Measurements from ENCODE around the gene HOXB2. TPM values are rescaled to one million over a fixed set of nuclear protein-coding genes. Genes with fewer than 3 reads are reported as not detected.

The HOXB2 gene
- total RNA-seq, 1 donor from 2014 or later: 15.2 TPM

DNA sequence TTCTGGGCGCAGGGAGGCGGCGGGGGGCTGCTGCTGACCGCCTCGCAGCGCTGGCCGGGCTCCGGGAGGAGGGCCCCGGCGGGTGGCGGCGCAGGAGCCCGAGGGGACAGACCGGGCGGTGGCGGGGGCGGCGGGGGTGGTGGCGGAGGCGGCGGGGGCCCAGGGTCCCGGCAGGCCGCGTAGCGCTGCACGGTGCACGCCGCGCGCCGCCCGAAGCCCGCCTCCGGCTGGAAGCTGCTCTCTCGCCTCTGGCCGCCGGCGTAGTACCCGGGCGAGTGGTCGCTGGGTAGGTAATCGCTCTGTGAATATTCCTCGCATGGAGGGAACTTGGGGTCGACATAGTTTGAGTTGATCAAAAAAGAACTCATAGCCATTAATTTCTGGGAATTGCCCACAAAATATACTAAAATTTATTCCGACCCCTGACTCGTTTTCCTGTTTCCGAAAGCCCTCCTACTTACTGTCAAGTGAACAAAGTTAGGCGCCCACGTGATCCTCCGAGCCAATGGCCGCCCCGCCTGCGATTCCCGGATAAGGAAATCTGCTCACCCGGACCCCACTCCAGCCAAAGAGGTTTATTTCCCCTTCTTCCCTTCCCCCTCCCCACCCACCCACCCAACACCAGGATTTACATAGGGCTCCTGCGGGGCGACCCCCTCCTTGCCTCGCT, 33.2 kb upstream of the HOXB2 start, which contains the start of gene HOXB4:
Gene HOXB4 (minus strand): TSS at position 405 of the 670 bp plus-strand sequence. CDS start 31 bp downstream, at position 374.
- H3K9me3 Mint-ChIP-seq (ENCODE audit: low read depth): no peaks in the 10 kb centered on the region
- peak within 1 kb of the TSS; percentile 75 for H3K4me3 Mint-ChIP-seq (ENCODE audit: low read depth)
- no peak for DNase-seq (ENCODE audit: low spot score, unreplicated experiment)
- H3K27ac Mint-ChIP-seq: peak within 1 kb of the TSS; percentile 78
- H3K36me3 Mint-ChIP-seq (ENCODE audit: insufficient read depth): no peaks in the 10 kb centered on the region
- H3K4me1 Mint-ChIP-seq (ENCODE audit: low read depth): peaks cover 11% of the 10 kb centered on the region
- peaks cover 61% of the 10 kb centered on the region for H3K27me3 Mint-ChIP-seq
- TF ChIP-seq, protein P1, sequence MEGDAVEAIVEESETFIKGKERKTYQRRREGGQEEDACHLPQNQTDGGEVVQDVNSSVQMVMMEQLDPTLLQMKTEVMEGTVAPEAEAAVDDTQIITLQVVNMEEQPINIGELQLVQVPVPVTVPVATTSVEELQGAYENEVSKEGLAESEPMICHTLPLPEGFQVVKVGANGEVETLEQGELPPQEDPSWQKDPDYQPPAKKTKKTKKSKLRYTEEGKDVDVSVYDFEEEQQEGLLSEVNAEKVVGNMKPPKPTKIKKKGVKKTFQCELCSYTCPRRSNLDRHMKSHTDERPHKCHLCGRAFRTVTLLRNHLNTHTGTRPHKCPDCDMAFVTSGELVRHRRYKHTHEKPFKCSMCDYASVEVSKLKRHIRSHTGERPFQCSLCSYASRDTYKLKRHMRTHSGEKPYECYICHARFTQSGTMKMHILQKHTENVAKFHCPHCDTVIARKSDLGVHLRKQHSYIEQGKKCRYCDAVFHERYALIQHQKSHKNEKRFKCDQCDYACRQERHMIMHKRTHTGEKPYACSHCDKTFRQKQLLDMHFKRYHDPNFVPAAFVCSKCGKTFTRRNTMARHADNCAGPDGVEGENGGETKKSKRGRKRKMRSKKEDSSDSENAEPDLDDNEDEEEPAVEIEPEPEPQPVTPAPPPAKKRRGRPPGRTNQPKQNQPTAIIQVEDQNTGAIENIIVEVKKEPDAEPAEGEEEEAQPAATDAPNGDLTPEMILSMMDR (IDR thresholded peaks at IDR 0.05; ENCODE audit: unreplicated experiment): no peak

DNA sequence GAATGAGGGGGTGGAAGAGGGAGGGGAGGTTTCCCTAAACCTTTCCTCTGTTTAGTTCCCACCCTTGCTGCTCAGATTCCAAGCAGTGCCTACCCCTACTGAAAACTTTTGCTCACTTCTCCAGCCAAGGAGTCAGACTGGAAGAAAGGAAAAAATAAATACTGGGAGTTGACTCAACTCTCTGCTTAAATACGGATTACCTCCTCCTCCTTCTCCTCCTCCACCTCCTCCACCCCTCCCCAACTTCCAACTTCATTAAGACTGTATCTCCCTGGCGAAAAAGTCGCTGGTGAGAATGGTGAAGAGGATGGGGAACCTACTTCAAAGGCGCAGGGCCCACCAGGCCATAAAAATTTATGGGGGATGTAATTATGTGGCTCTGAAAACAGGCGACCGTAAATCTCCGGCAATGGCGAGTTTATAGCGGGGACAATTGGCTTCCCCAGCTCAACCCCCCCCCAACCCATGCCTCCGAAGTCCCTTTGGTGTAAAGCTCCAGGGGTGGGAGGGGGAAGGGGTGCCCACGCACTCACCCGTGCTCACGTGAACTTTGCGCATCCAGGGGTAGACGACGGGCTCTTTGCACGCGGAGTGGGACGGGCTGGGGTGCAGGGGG, 32.5 kb upstream of the HOXB2 start:
- DNase-seq (ENCODE audit: low spot score, unreplicated experiment): no peak
- peaks cover 11% of the 10 kb centered on the region for H3K4me1 Mint-ChIP-seq (ENCODE audit: low read depth)
- H3K4me3 Mint-ChIP-seq (ENCODE audit: low read depth): peak overlapping the region; percentile 63
- H3K27me3 Mint-ChIP-seq: peaks cover 55% of the 10 kb centered on the region
- H3K27ac Mint-ChIP-seq: peak overlapping the region; percentile 49
- H3K9me3 Mint-ChIP-seq (ENCODE audit: low read depth): no peaks in the 10 kb centered on the region
- no peaks in the 10 kb centered on the region for H3K36me3 Mint-ChIP-seq (ENCODE audit: insufficient read depth)
- TF ChIP-seq, protein P1 (IDR thresholded peaks at IDR 0.05; ENCODE audit: unreplicated experiment): no peak

DNA sequence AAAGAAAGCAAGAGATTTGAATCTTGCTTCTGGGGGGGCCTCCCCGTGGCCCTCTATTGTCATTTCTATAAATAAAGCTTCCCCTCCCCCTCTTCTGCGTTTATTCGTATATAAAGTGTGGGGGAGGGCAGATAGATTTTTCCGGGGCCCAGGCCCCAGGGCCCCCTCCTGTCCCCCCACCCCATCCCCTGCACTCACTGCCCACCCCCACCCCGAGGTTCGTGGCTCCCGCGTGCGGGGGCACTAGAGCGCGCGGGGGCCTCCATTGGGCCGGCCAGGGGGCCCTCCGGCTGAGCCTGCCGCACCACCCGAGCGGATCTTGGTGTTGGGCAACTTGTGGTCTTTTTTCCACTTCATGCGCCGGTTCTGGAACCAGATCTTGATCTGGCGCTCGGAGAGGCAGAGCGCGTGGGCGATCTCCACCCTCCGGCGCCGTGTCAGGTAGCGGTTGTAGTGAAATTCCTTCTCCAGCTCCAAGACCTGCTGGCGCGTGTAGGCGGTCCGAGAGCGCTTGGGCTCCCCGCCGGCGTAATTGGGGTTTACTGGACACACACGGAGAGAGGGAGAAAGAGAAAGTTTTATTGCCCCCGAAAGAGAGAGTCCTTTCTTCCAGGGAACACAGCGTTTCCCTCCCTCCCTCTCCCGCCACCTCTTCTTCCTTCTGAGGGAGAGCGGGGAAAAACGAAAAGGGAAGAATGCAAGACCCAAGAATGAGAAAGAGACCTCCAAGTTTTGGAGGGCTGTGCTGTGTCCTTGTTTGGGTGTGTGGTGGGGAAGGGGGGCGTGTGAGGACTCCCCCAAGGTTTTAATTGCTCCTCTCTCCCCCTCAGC, 31.8 kb upstream of the HOXB2 start:
- Mint-ChIP-seq H3K27me3 (peaks cover 47% of the 10 kb centered on the region), H3K27ac (no peak overlapping the region), H3K9me3 (ENCODE audit: low read depth) (no peaks in the 10 kb centered on the region), H3K4me3 (ENCODE audit: low read depth) (peak overlapping the region; percentile 63), H3K4me1 (ENCODE audit: low read depth) (peaks cover 11% of the 10 kb centered on the region), H3K36me3 (ENCODE audit: insufficient read depth) (no peaks in the 10 kb centered on the region)
- no peak for DNase-seq (ENCODE audit: low spot score, unreplicated experiment)
- TF ChIP-seq, protein P1 (IDR thresholded peaks at IDR 0.05; ENCODE audit: unreplicated experiment): no peak

DNA sequence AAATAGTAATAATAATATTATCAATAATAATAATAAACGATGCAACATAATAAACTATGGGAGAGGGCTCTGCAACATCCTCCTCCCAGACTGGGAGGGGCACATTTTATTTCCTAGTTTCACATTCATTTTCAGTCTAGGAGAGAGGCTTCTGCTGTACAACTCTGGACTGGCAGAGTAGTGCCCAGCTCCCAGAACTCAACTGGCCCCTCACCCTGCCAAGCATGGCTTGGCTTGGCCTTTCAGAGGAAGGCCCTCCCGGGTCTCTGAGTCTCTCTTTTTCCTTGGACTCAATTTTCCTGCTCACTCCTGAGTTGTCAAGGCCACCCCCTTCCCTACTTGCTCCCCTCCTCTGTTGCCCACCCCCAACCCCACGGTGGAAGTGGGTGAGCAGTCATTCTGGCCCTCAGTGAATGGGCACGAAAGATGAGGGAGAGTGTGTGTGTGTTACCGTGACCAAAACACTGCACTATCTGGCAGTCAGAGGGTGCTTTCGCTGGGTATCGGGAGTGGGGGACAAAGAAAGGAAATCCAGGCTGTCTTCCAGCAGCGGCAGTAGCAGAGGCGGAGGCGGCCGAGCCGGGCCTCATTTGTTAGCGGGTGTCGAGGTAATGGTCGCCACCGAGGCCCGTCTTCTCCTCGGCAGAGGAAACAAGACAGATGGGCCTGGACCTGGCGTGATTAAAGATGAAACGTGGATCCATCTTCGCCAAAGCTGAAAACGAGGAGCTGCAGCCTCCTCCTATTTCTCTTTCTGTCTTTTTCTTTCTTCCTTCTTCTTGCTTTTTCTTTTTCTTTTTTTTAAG, 31.0 kb upstream of the HOXB2 start:
- peak overlapping the region; percentile 37 for H3K4me3 Mint-ChIP-seq (ENCODE audit: low read depth)
- peaks cover 39% of the 10 kb centered on the region for H3K27me3 Mint-ChIP-seq
- H3K27ac Mint-ChIP-seq: peak overlapping the region; percentile 41
- TF ChIP-seq, protein P1 (IDR thresholded peaks at IDR 0.05; ENCODE audit: unreplicated experiment): no peak
- DNase-seq (ENCODE audit: low spot score, unreplicated experiment): no peak
- H3K36me3 Mint-ChIP-seq (ENCODE audit: insufficient read depth): no peaks in the 10 kb centered on the region
- peaks cover 15% of the 10 kb centered on the region for H3K4me1 Mint-ChIP-seq (ENCODE audit: low read depth)
- H3K9me3 Mint-ChIP-seq (ENCODE audit: low read depth): no peaks in the 10 kb centered on the region

All from progenitor cell of endocrine pancreas (in vitro differentiated cells).